ENCODE data around the gene FBF1.
"Not testable (repeated sequence)": the region's sequence is repeated elsewhere in the genome, so short reads cannot be mapped to it uniquely, and the experiment has no call there.

FBF1 gene

GRCh38 chr17:75894049-75894733 lies 46.7 kb downstream of the FBF1 start:
- DNase-seq: no peak

DNA sequence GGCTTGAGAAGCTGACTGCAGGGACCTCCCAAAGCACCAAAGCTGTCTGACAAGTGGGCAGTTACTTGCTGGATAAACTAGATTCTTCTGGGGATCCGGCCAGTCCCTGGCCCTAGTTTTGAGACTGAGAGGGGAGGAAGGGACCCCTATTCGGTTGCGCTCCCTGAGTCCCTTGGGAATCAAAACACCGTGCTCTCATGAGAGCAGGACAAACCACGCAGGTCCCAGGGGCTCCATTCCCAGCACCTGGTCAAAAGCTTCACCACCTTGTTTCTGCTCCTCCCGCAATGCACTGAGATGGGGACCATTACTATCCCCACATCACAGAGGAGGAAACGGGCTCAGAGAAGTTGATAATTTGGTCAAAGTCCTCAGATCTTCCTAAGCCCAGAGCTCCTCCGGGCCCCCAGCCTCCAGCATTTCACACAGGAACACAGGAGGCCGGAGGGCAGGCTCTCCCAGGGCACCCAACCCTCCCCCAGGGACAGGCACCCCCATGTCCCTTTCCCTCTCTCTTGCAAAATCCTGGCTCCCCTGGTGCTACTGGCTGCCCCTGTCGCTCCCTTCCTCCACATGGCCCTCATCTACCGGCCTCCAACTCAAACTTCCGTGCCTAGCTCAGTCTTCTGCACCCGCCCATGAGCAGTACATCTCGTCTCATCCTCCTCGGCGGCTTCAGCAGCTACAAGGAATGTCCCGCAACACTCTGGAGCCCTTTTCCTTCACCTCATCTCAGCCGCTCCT lies 47.4 kb downstream of the FBF1 start:
- no peak for DNase-seq

- no peak for DNase-seq
These were observed 48.2 kb downstream of the FBF1 start for GRCh38 chr17:75892556-75893224.

DNA sequence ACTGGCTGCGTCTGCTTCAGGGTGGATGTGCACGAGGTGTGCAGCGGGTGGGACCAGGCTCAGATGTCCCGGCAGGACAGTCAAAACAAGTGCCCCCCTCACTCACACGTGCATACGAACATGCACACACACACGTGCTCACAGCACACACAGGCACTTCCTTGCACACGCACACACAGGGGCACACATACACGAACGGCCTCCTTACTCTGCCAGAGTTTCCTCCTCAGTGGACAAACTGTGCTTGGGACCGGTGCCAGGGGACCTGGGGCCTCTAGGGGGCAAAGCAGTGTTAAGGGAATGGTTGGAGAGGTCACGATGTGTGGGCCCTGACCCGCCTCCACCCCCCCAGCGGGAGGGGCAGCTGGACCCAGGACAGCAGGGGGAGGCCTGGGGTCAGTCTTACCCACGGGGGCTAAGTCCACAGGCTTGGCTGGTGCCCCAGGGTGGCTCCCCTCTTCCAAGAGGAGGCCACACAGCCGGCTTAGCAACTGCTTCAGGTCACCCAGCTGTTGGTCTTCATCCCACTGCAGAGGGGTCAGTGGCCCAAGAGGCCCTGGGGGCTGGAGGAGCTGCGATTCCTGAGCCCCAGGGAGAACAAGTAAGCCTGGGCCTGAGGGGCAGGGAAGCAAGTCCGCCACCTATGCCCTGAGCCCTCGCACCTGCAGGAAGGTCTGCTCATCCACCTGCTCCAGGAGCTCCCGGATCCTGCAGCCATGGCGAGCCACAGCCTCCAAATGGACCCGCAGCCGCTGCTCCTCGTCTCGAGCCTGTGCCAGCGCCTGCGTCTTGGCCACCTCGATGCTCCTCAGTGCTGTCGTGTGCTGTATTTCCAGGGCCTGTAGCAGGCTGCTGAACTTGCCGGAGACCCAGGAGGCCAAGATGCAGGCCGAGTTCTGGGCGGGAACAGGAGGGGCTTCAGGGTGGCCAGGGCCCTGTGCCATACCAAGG lies 49.0 kb downstream of the FBF1 start:
- no peak for DNase-seq

GRCh38 chr17:75891022-75891604 lies 49.7 kb downstream of the FBF1 start:
- no peak for DNase-seq

DNA sequence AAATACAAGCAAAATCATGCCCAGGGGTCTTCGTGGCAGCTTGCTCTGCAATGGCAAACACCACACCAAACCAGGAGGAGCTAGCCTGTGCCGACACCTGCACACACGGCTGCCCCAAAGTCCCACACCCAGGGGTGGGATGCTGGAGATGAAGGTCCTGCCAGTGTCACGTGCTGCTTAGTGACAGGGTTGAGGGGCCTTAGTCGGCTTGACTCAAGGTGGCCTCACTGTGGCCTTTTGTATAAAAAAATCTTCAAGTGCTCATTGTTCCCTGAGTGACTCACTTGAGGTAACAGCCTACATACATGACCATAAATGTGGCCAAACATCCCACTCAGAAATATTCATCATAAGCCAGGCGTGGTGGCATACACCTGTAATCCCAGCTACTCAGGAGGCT lies 51.4 kb downstream of the FBF1 start:
- no peak for DNase-seq

DNA sequence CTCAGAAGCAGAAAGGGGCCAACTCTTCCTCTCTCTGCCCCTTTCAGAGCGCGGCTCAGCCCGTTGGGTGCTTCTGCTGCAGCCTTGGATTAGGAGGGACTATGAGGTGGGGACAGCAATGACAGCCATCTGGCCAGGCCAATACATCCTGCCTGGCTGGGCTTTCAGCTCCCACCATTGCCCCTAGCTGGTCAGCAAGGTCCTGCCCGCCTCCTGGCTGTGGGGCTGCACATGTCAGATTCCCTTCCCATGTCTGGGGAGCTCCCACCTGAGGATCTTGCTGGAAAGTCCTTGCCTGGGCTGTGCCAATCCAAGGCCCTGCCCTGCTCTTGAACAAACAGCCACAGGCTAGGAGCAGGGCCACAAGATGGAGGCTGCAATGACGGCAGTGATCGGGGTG lies 52.4 kb downstream of the FBF1 start:
- no peak for DNase-seq

DNA sequence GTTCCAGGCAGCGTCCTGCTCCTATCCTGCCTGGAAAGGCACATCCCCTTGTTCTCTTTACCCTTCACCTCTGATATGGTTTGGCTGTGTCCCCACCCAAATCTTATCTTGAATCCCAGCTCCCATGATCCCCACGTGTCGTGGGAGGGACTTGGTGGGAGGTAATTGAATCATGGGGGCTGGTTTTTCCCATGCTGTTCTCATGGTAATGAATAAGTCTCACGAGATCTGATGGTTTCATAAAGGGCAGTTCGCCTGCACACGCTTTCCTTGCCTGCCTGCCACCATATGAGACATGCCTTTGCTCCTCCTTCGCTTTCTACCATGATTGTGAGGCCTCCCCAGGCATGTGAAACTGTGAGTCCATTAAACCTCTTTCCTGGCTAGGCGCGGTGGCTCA lies 55.0 kb downstream of the FBF1 start:
- DNase-seq: not testable (repeated sequence)

- DNase-seq: no peak
These were observed 55.4 kb downstream of the FBF1 start for GRCh38 chr17:75885431-75885830.

GRCh38 chr17:75881678-75882454 lies 59.0 kb downstream of the FBF1 start:
- no peak for DNase-seq

- no peak for DNase-seq
These were observed 60.6 kb downstream of the FBF1 start for GRCh38 chr17:75880266-75880665.

- DNase-seq: peak; percentile 47
These were observed 62.5 kb downstream of the FBF1 start, which contains the start of gene TRIM47 for GRCh38 chr17:75878174-75878998. Gene TRIM47, minus strand, starts transcription at chr17:75878581. Its CDS starts 33 bp downstream, at chr17:75878548.

DNA sequence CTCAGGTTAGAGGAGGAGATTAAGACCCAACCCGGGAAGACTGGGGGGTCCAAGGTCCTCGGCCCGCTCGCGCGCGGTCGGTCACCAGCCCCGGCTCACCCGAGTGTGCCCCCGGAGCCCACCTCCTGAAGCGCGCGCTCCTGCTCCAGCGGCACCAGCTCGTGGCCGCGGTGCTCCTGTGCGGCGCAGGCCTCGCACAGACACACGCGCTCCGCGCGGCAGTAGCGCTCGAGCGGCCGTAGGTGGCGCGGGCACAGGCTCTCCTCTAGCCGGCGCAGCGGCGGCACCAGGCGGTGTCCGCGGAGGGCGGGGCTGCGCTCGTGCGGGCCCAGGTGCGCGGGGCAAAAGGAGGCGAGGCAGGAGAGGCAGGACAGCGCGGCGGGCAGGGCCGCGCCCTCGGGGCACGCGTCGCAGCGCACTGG lies 63.1 kb downstream of the FBF1 start:
- DNase-seq: peak; percentile 81

- peak; percentile 62 for DNase-seq
These were observed 63.7 kb downstream of the FBF1 start for GRCh38 chr17:75876938-75877751.

DNA sequence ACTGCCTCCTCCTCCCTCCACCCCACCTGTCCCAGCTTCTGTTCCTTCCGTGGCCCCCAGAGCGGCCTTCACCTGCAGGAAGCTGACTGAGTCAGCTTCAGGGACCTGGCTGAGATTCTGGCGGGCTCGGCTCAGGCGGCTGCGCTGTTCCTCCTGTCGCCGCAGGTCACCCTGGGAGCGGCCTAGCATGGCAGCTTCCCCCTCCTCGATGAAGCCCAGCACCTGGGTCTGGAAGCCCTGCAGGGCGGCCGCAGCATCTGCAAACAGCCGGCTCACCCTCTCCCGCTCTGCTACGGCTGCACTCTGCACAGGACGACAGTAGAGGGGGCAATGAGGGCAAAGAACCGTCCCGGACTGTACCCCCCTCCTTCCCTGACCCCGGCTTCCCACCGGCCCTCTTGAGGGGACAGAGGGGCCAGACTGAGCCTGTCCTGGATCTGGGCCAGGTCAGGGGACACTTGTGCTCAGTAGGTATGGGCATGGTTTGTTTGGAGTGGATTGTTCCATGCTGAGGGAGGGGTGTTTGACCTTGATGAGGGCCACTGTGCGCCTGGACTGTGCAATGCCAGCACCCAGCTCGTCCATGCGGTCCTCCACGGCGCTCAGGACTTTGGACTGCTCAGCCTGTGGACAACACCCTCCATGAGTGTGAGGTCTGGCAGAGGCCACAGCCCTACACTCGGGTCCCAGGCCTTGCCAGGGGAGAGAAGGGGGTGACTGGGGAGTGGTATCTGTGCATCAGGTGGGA lies 64.5 kb downstream of the FBF1 start:
- peak; percentile 78 for DNase-seq

- no peak for DNase-seq
These were observed 65.0 kb downstream of the FBF1 start for GRCh38 chr17:75875940-75876189.

- DNase-seq: no peak
These were observed 65.5 kb downstream of the FBF1 start for GRCh38 chr17:75875182-75875939.
